Left renal cortex interstitium (tissue), 4 donors: Measurements from ENCODE around the gene MYBPHL. TPM values are rescaled to one million over a fixed set of nuclear protein-coding genes. Genes with fewer than 3 reads are reported as not detected.

Experiments used
- DNase-seq, 4 donors: peaks; one replicate each; pipeline ENCODE4 v3.0.0-alpha.2; 2013; ENCODE audit warnings: low read depth in 4 of 4, low spot score in 2 of 4, missing footprints in 1 of 4
- polyA plus RNA-seq, 4 donors: library from polyadenylated mRNA; unstranded; fragments of 120-200 nt; gene quantifications; one replicate each; pipeline ENCODE4 v1.2.1, GENCODE V29; 2013; ENCODE audit not compliant: insufficient read length in 4 of 4

The MYBPHL gene
- polyA plus RNA-seq, 4 donors = 0.09 to 0.30 TPM; not detected in 2

- DNase-seq = no peak
These were observed 52.8 kb downstream of the MYBPHL start for GRCh38 chr1:109253803-109254620.

- DNase-seq = no peak
These were observed 53.7 kb downstream of the MYBPHL start for GRCh38 chr1:109252893-109253802.

GRCh38 chr1:109252167-109252892, 54.5 kb downstream of the MYBPHL start:
- no peak for DNase-seq

- DNase-seq = no peak
These were observed 55.3 kb downstream of the MYBPHL start for GRCh38 chr1:109251277-109252166.

GRCh38 chr1:109250454-109251276, 56.1 kb downstream of the MYBPHL start:
- no peak for DNase-seq

GRCh38 chr1:109249654-109250401, 57.0 kb downstream of the MYBPHL start:
- DNase-seq = no peak

GRCh38 chr1:109248797-109249629, 57.8 kb downstream of the MYBPHL start, which contains the start of gene CELSR2:
CELSR2 (plus strand) TSS chr1:109249539; CDS start chr1:109250080, 541 bp downstream.
- peak in 2 of 4 donors; percentile 53 to 60 for DNase-seq

- DNase-seq = no peak
These were observed 58.4 kb downstream of the MYBPHL start for GRCh38 chr1:109248444-109248796.

GRCh38 chr1:109247401-109248365, 59.1 kb downstream of the MYBPHL start:
- DNase-seq = no peak

- no peak for DNase-seq
These were observed 60.7 kb downstream of the MYBPHL start for GRCh38 chr1:109246141-109246551.

GRCh38 chr1:109243860-109244552, 62.8 kb downstream of the MYBPHL start:
- no peak for DNase-seq

- DNase-seq = no peak
These were observed 63.6 kb downstream of the MYBPHL start for GRCh38 chr1:109243221-109243620.

- DNase-seq = no peak
These were observed 64.4 kb downstream of the MYBPHL start for GRCh38 chr1:109242387-109242786.
